Cardiac muscle cell (in vitro differentiated cells and primary cell): ENCODE measurements around the gene PDK4. TPM values are rescaled to one million over a fixed set of nuclear protein-coding genes. Genes with fewer than 3 reads are reported as not detected.

Experiments used
- DNase-seq, 2 donors: peaks; one replicate each; pipeline versions ENCODE4 v3.0.0 to v3.0.0-alpha.2; 2010 to 2017; ENCODE audit warnings: low read depth in 1 of 2, low spot score in 1 of 2
- H3K27ac ChIP-seq: fragments of 200-600 bp; sonication (generic); 2 replicates; pipeline ENCODE4 v1.5.1; 2016
- H3K27me3 ChIP-seq: fragments of 200-600 bp; sonication (generic); 2 replicates; pipeline ENCODE4 v1.6.0; 2016; ENCODE audit warnings: control low read depth
- H3K36me3 ChIP-seq: fragments of 200-600 bp; sonication (generic); 2 replicates; pipeline ENCODE4 v1.5.1; 2016; ENCODE audit warnings: control low read depth
- H3K4me1 ChIP-seq: fragments of 200-600 bp; sonication (generic); 2 replicates; pipeline ENCODE4 v1.8.1; 2017; ENCODE audit warnings: low read depth, mild to moderate bottlenecking, mixed run types
- H3K4me3 ChIP-seq: fragments of 200-600 bp; sonication (generic); 2 replicates; pipeline ENCODE4 v1.5.1; 2016; ENCODE audit warnings: mild to moderate bottlenecking
- H3K9me3 ChIP-seq: fragments of 200-600 bp; sonication (generic); 2 replicates; pipeline ENCODE4 v1.5.1; 2017; ENCODE audit warnings: low read depth, mild to moderate bottlenecking, control low read depth
- polyA plus RNA-seq: library from polyadenylated mRNA; unstranded; fragments of >200 nt; fragmentation: Nextera tagmentation; extraction: Ambion mirVana; gene quantifications from 2 replicates; pipeline ENCODE4 v1.2.1, GENCODE V29; 2016
- total RNA-seq: library from RNA; depleted of rRNA; stranded (reverse); fragments of >200 nt; gene quantifications from 2 replicates; pipeline ENCODE4 v1.2.3, GENCODE V29; 2016
- TF ChIP-seq, protein P1 (sequence below): IDR thresholded peaks from 2 replicates; pipeline ENCODE4 v1.5.1; 2012; ENCODE audit warnings: low read depth, mild to moderate bottlenecking, low read length

Gene PDK4
- total and polyA plus RNA-seq, 2 experiments from 2014 or later, result 0.32 to 2.6 TPM

DNA sequence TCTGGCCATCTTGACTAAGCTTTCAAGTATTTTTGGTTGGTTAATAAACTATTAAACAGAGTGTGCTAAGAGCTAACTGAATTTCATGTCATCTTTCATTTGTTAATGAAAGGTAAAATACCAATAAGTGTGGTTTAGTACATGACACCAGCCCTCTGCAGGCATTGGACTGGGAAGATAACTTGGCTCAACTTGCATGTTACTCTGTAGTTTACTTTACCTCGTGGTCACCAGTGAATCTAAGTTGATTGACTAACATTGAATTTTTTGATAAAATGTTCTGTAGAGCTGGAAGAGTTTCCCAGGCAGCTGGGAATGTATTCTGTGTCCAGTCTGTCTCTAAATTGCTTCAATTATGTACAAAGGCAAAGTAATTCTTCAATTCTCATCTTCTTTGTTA, 60.7 kb downstream of the PDK4 start:
- no peak for DNase-seq
- no peak overlapping the region for H3K4me3 ChIP-seq
- no peaks in the 10 kb centered on the region for H3K4me1 ChIP-seq
- H3K27ac ChIP-seq, result no peak overlapping the region
- peaks cover 10% of the 10 kb centered on the region for H3K27me3 ChIP-seq
- H3K36me3 ChIP-seq, result no peaks in the 10 kb centered on the region
- H3K9me3 ChIP-seq, result no peaks in the 10 kb centered on the region
- TF ChIP-seq, protein P1, sequence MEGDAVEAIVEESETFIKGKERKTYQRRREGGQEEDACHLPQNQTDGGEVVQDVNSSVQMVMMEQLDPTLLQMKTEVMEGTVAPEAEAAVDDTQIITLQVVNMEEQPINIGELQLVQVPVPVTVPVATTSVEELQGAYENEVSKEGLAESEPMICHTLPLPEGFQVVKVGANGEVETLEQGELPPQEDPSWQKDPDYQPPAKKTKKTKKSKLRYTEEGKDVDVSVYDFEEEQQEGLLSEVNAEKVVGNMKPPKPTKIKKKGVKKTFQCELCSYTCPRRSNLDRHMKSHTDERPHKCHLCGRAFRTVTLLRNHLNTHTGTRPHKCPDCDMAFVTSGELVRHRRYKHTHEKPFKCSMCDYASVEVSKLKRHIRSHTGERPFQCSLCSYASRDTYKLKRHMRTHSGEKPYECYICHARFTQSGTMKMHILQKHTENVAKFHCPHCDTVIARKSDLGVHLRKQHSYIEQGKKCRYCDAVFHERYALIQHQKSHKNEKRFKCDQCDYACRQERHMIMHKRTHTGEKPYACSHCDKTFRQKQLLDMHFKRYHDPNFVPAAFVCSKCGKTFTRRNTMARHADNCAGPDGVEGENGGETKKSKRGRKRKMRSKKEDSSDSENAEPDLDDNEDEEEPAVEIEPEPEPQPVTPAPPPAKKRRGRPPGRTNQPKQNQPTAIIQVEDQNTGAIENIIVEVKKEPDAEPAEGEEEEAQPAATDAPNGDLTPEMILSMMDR, result no peak

DNA sequence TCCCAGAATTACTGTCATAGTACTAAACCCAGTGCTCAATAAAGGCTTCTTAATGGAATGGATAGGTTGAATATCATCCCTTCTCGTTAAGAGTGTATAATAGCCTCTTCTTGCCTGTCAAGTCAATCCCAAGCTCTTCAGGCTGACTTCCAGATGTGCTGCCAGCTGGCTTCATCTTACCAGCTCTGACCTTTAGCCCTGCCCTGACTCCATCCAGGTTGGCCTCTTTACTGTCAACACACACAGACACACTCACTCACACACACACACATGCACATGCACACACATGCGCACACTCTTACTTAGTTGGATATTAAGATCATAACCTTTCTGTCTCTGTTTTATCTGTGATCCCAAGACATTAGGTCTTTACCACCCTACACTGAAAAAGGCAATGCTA, 61.5 kb downstream of the PDK4 start:
- H3K36me3 ChIP-seq, result no peaks in the 10 kb centered on the region
- H3K27ac ChIP-seq, result no peak overlapping the region
- no peaks in the 10 kb centered on the region for H3K4me1 ChIP-seq
- peaks cover 3% of the 10 kb centered on the region for H3K27me3 ChIP-seq
- no peak for DNase-seq
- no peak overlapping the region for H3K4me3 ChIP-seq
- TF ChIP-seq, protein P1, result no peak
- no peaks in the 10 kb centered on the region for H3K9me3 ChIP-seq

Other genes with a start within 250 kb of the PDK4 start
- gene PON3, start 200.1 kb downstream of the PDK4 start, total RNA-seq, result not detected in 2 replicates
- not detected in 2 replicates for gene PON3, start 200.1 kb downstream of the PDK4 start, polyA plus RNA-seq
- 52.5 and 76.9 TPM in 2 replicates for gene PON2, start 161.5 kb downstream of the PDK4 start, total RNA-seq
- 94.2 and 117 TPM in 2 replicates for gene PON2, start 161.5 kb downstream of the PDK4 start, polyA plus RNA-seq
- not detected in 2 replicates for gene ASB4, start 110.6 kb downstream of the PDK4 start, total RNA-seq
- gene ASB4, start 110.6 kb downstream of the PDK4 start, polyA plus RNA-seq, result 0.13 TPM in 1 of 2 replicates, not detected in the other
- gene DYNC1I1, start 176.0 kb upstream of the PDK4 start, total RNA-seq, result 21.2 and 24.4 TPM in 2 replicates
- gene DYNC1I1, start 176.0 kb upstream of the PDK4 start, polyA plus RNA-seq, result 20.6 and 21.9 TPM in 2 replicates